Measurements from ENCODE around the gene NUDT17.

DNA sequence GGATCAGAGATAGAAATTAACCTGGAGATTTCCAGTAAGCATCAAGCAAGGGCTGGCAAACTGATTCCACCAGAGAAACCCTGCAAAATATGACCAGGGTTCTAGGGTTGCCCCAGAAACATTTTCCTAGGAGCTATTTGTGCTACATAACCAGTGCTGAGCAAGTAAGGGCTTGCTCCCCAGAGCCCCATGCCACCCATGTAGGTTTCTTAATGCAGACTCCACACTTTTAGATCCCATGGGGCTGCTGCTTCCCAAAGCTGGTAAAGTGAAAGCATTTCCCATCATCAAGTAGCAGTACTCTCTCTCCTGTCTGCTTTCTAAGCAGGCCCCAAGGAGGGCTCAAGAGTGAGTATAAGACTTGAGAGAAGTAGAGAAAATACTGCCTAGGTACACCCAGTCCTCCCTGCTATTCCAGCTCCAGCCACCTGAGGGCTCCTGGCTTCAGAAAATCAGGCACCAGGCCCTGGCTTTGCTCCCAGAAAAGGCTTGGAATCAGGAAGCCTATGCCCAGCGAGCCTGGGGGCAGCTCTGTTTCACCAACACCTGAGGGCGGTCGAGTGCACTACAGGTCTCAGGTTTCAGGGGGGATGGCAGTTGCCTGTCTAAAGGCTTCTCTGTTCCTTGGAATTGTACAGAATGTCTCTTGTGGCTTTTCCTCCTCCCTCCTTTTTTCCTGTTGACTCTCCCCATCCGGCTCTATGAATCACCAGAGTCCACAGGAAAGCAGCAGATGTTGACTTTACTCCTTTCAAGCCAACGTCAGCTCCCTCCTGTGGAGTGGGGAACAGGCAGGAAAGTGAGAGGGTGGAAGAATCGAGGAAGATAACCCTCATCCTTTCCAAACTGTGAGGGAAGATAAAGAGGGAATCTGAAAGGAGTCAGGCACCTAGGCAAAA lies 46.4 kb downstream of the NUDT17 start:
- peak; percentile 68 for TF ChIP-seq CTCF (IDR thresholded peaks at IDR 0.05; ENCODE audit: insufficient read depth, low read length, poor library complexity, severe bottlenecking)
- no peak for TF ChIP-seq EZH2phosphoT487 (conservative IDR thresholded peaks at IDR 0.05; ENCODE audit: low read length)
